22Rv1 (cell line): ENCODE data around the gene DSTN.

Experiments
- CTCF ChIP-seq: fragments of 450-650 bp; IDR thresholded peaks from 2 replicates; pipeline ENCODE4 v1.5.1; 2017; ENCODE audit warnings: mild to moderate bottlenecking
- ZFX ChIP-seq: fragments of 450-650 bp; IDR thresholded peaks from 2 replicates; pipeline ENCODE4 v1.6.1; 2017; ENCODE audit warnings: antibody characterized with exemption, borderline replicate concordance

GRCh38 chr20:17653835-17654648 lies 84.2 kb downstream of the DSTN start:
- TF ChIP-seq CTCF (no peak), ZFX (no peak)
